ENCODE measurements around the gene UNC5B. TPM values are rescaled to one million over a fixed set of nuclear protein-coding genes. Genes with fewer than 3 reads are reported as not detected.
"Not testable (repeated sequence)": the region's sequence is repeated elsewhere in the genome, so short reads cannot be mapped to it uniquely, and the experiment has no call there.

Gene UNC5B
- total and polyA plus RNA-seq, 12 donors: 2.0 to 27.0 (median 8.8) TPM

- Histone ChIP-seq H3K27me3 (no peaks in the 10 kb centered on the region), H3K27ac (no peak overlapping the region), H3K36me3 (replicated peaks in 1 of 2) (peaks cover 0 to 41% of the 10 kb centered on the region in 2 donors), H3K4me1 (replicated peaks in 1 of 2) (no peaks in the 10 kb centered on the region), H3K4me3 (no peak overlapping the region), H3K9me3 (replicated peaks in 1 of 3) (no peaks in the 10 kb centered on the region)
- intact Hi-C loops (cut with DNase I): no loop called here
- no peak for TF ChIP-seq CTCF (IDR thresholded peaks at IDR 0.05)
- no peak for TF ChIP-seq POLR2A (IDR thresholded peaks at IDR 0.05)
- 74 to 91% (median 86%) methylated on average over 6 of the region's 6 CpGs for WGBS, 4 donors
- DNase-seq: no peak
These were observed 81.8 kb downstream of the UNC5B start for GRCh38 chr10:71294091-71294561.

GRCh38 chr10:71294856-71295255, 82.5 kb downstream of the UNC5B start:
- H3K27ac ChIP-seq: no peak overlapping the region
- no peak for TF ChIP-seq CTCF (IDR thresholded peaks at IDR 0.05)
- no peak for TF ChIP-seq POLR2A (IDR thresholded peaks at IDR 0.05)
- no peak overlapping the region for H3K4me3 ChIP-seq
- WGBS, 4 donors: 81 to 85% (median 83%) methylated on average over 4 of the region's 4 CpGs
- H3K27me3 ChIP-seq: no peaks in the 10 kb centered on the region
- no peak for DNase-seq
- peaks cover 0 to 41% of the 10 kb centered on the region in 2 donors for H3K36me3 ChIP-seq (replicated peaks in 1 of 2)
- H3K9me3 ChIP-seq (replicated peaks in 1 of 3): no peaks in the 10 kb centered on the region
- H3K4me1 ChIP-seq (replicated peaks in 1 of 2): no peaks in the 10 kb centered on the region
- intact Hi-C loops (cut with DNase I): no loop called here

- intact Hi-C loops (cut with DNase I): no loop called here
- Histone ChIP-seq H3K4me3 (no peak overlapping the region), H3K9me3 (replicated peaks in 1 of 3) (no peaks in the 10 kb centered on the region), H3K27ac (no peak overlapping the region), H3K36me3 (replicated peaks in 1 of 2) (peaks cover 0 to 36% of the 10 kb centered on the region in 2 donors), H3K27me3 (no peaks in the 10 kb centered on the region), H3K4me1 (replicated peaks in 1 of 2) (no peaks in the 10 kb centered on the region)
- no peak for DNase-seq
- WGBS, 4 donors: 79 to 92% (median 87%) methylated on average over 8 to 9 of the region's 9 CpGs
- TF ChIP-seq CTCF (IDR thresholded peaks at IDR 0.05) (no peak), POLR2A (IDR thresholded peaks at IDR 0.05) (no peak)
These were observed 83.3 kb downstream of the UNC5B start for GRCh38 chr10:71295641-71296040.

- no peaks in the 10 kb centered on the region for H3K27me3 ChIP-seq
- intact Hi-C loops (cut with DNase I): no loop called here
- H3K27ac ChIP-seq: no peak overlapping the region
- peaks cover 0 to 35% of the 10 kb centered on the region in 2 donors for H3K36me3 ChIP-seq (replicated peaks in 1 of 2)
- no peaks in the 10 kb centered on the region for H3K9me3 ChIP-seq (replicated peaks in 1 of 3)
- no peak for DNase-seq
- TF ChIP-seq POLR2A (IDR thresholded peaks at IDR 0.05): no peak
- TF ChIP-seq CTCF (IDR thresholded peaks at IDR 0.05): no peak
- WGBS, 4 donors: 55 to 66% (median 64%) methylated on average over 5 of the region's 5 CpGs
- no peak overlapping the region for H3K4me3 ChIP-seq
- H3K4me1 ChIP-seq (replicated peaks in 1 of 2): no peaks in the 10 kb centered on the region
These were observed 83.7 kb downstream of the UNC5B start for GRCh38 chr10:71296086-71296485.

- H3K4me3 ChIP-seq; H3K27ac ChIP-seq; H3K4me1 ChIP-seq (replicated peaks in 1 of 2); DNase-seq; H3K9me3 ChIP-seq (replicated peaks in 1 of 3); intact Hi-C loops (cut with DNase I); H3K27me3 ChIP-seq: not testable (repeated sequence)
- peaks cover 0 to 29% of the 10 kb centered on the region in 2 donors for H3K36me3 ChIP-seq (replicated peaks in 1 of 2)
- 80 to 95% (median 90%) methylated on average over 5 to 13 of the region's 13 CpGs for WGBS, 4 donors
These were observed 84.4 kb downstream of the UNC5B start for GRCh38 chr10:71296811-71297210.
